Measurements from ENCODE around the gene GLRX. TPM values are rescaled to one million over a fixed set of nuclear protein-coding genes. Genes with fewer than 3 reads are reported as not detected.
"Not testable (repeated sequence)": the region's sequence is repeated elsewhere in the genome, so short reads cannot be mapped to it uniquely, and the experiment has no call there.

GLRX gene
- polyA plus RNA-seq, 1 of the 3 experiments (the other 2 are of a cell fraction) = 40.0 TPM

DNA sequence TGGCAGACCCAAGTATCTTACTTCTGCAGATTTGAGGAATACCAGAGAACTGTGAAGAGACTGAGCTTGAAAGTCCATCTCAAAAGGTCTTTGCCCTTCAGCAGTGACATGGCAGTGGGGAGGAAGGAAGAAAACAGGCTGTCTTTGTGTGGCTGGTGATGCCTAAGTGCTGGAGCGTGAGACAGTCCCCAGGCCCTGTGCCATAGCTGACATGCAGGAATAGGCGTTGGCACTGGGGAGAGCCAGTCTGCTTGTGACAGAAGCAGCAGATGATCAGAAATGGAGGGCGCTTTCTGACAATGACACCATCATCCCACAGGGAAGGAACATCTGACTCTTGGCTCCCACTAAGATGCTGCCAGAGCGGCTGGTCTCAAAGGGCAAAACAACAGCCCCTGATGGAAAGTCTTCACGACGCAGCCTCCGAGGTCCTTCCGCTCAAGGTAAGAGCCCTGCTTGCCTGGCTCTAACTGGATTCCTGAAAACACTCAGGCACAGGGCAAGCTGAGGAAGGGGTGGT is 15.5 kb upstream of the GLRX start:
- no peaks in the 10 kb centered on the region for H4K20me1 ChIP-seq (ENCODE audit: insufficient read depth)
- H3K9ac ChIP-seq = no peak overlapping the region
- no peak overlapping the region for H3K4me3 ChIP-seq (ENCODE audit: low read depth in 2 of 2, low read length in 1 of 2)
- H3K79me2 ChIP-seq (ENCODE audit: insufficient read depth) = no peaks in the 10 kb centered on the region
- WGBS (ENCODE audit: low lambda C conversion rate) = 98% methylated on average over 7 of the region's 8 CpGs
- H3F3A ChIP-seq (replicated peaks; ENCODE audit: insufficient read depth) = no peaks in the 10 kb centered on the region
- H3K27me3 ChIP-seq (ENCODE audit: insufficient read depth) = no peaks in the 10 kb centered on the region
- no peak for DNase-seq
- peaks cover 0 to 9% of the 10 kb centered on the region in 2 experiments; a peak in 1 of 4 replicates for H3K4me1 ChIP-seq (ENCODE audit: control insufficient read depth in 1 of 2, insufficient read depth in 2 of 2, low read depth in 1 of 2, low read length in 1 of 2)
- POLR2A ChIA-PET = no interaction called here
- H3K27ac ChIP-seq (ENCODE audit: low read depth in 2 of 2, low read length in 1 of 2) = no peak overlapping the region
- H2AFZ ChIP-seq (ENCODE audit: low read depth) = no peak overlapping the region
- H3K36me3 ChIP-seq (replicated peaks in 1 of 2; ENCODE audit: control insufficient read depth in 1 of 2, insufficient read depth in 2 of 2, low read length in 1 of 2) = no peaks in the 10 kb centered on the region
- no peaks in the 10 kb centered on the region for H3K9me2 ChIP-seq
- TF ChIP-seq SIN3A (IDR thresholded peaks at IDR 0.05; ENCODE audit: borderline replicate concordance, low read depth, low read length) (no peak), FOXM1 (IDR thresholded peaks at IDR 0.05; ENCODE audit: low read depth) (no peak), GABPA (IDR thresholded peaks at IDR 0.05; ENCODE audit: low read depth) (no peak), TAF1 (IDR thresholded peaks at IDR 0.05; ENCODE audit: borderline replicate concordance, low read depth, low read length) (no peak), FOSL2 (IDR thresholded peaks at IDR 0.05; ENCODE audit: borderline replicate concordance, low read depth) (no peak), YY1 (IDR thresholded peaks at IDR 0.05; ENCODE audit: low read depth) (no peak), MXI1 (IDR thresholded peaks at IDR 0.05; ENCODE audit: low read depth, low read length) (no peak), POLR2AphosphoS5 (IDR thresholded peaks at IDR 0.05; ENCODE audit: low read depth, low read length) (no peak), CHD2 (IDR thresholded peaks at IDR 0.05; ENCODE audit: low read length, partially characterized antibody) (no peak), ELF1 (IDR thresholded peaks at IDR 0.05) (no peak), TEAD4 (IDR thresholded peaks at IDR 0.05; ENCODE audit: borderline replicate concordance, insufficient read depth) (no peak)
- TF ChIP-seq, protein P1, sequence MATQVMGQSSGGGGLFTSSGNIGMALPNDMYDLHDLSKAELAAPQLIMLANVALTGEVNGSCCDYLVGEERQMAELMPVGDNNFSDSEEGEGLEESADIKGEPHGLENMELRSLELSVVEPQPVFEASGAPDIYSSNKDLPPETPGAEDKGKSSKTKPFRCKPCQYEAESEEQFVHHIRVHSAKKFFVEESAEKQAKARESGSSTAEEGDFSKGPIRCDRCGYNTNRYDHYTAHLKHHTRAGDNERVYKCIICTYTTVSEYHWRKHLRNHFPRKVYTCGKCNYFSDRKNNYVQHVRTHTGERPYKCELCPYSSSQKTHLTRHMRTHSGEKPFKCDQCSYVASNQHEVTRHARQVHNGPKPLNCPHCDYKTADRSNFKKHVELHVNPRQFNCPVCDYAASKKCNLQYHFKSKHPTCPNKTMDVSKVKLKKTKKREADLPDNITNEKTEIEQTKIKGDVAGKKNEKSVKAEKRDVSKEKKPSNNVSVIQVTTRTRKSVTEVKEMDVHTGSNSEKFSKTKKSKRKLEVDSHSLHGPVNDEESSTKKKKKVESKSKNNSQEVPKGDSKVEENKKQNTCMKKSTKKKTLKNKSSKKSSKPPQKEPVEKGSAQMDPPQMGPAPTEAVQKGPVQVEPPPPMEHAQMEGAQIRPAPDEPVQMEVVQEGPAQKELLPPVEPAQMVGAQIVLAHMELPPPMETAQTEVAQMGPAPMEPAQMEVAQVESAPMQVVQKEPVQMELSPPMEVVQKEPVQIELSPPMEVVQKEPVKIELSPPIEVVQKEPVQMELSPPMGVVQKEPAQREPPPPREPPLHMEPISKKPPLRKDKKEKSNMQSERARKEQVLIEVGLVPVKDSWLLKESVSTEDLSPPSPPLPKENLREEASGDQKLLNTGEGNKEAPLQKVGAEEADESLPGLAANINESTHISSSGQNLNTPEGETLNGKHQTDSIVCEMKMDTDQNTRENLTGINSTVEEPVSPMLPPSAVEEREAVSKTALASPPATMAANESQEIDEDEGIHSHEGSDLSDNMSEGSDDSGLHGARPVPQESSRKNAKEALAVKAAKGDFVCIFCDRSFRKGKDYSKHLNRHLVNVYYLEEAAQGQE (IDR thresholded peaks at IDR 0.05; ENCODE audit: low read depth, low read length) = no peak
- TF ChIP-seq, protein P2, sequence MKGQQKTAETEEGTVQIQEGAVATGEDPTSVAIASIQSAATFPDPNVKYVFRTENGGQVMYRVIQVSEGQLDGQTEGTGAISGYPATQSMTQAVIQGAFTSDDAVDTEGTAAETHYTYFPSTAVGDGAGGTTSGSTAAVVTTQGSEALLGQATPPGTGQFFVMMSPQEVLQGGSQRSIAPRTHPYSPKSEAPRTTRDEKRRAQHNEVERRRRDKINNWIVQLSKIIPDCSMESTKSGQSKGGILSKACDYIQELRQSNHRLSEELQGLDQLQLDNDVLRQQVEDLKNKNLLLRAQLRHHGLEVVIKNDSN (IDR thresholded peaks at IDR 0.05; ENCODE audit: borderline replicate concordance, low read depth) = no peak
- H3K4me2 ChIP-seq = no peak overlapping the region
- CTCF ChIA-PET = interaction anchor here (1.0 to 3.1 kb wide), 4 partner anchors 9 to 174 kb away, joined by 3 to 17 read pairs (median 6); no protein-coding TSS in a partner anchor
- no peaks in the 10 kb centered on the region for H3K9me3 ChIP-seq

DNA sequence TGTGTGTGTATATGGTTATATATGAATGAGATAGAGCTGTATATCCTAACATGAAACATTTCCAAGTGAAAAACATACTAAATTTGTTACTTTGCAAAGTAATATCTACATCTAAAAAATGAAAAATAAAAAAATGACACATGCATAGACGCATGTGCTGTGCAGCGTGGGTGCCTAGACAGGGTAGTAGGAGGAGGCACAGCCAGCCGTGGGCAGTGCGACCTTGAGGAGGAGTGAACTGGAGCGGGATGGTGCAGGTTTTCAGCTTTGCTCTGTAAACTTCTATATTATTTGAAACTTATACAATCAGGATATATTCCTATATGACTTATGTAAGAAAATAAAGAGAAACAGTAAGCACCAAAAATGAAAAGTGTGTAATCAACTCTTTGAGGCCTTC is 15.0 kb upstream of the GLRX start:
- WGBS (ENCODE audit: low lambda C conversion rate) = 98% methylated on average over 5 of the region's 5 CpGs
- no peak overlapping the region for H3K27ac ChIP-seq (ENCODE audit: low read depth in 2 of 2, low read length in 1 of 2)
- no peak overlapping the region for H3K9ac ChIP-seq
- ChIA-PET POLR2A (no interaction called here), CTCF (interaction anchor here (1.6 to 3.1 kb wide), 2 partner anchors 56 to 173 kb away, joined by 4 to 17 read pairs; no protein-coding TSS in a partner anchor)
- no peaks in the 10 kb centered on the region for H4K20me1 ChIP-seq (ENCODE audit: insufficient read depth)
- no peak overlapping the region for H3K4me3 ChIP-seq (ENCODE audit: low read depth in 2 of 2, low read length in 1 of 2)
- H3K9me2 ChIP-seq = no peaks in the 10 kb centered on the region
- H3K4me1 ChIP-seq (ENCODE audit: control insufficient read depth in 1 of 2, insufficient read depth in 2 of 2, low read depth in 1 of 2, low read length in 1 of 2) = peaks cover 0 to 9% of the 10 kb centered on the region in 2 experiments; a peak in 1 of 4 replicates
- DNase-seq = no peak
- H3F3A ChIP-seq (replicated peaks; ENCODE audit: insufficient read depth) = no peaks in the 10 kb centered on the region
- H3K79me2 ChIP-seq (ENCODE audit: insufficient read depth) = no peaks in the 10 kb centered on the region
- TF ChIP-seq, protein P3, sequence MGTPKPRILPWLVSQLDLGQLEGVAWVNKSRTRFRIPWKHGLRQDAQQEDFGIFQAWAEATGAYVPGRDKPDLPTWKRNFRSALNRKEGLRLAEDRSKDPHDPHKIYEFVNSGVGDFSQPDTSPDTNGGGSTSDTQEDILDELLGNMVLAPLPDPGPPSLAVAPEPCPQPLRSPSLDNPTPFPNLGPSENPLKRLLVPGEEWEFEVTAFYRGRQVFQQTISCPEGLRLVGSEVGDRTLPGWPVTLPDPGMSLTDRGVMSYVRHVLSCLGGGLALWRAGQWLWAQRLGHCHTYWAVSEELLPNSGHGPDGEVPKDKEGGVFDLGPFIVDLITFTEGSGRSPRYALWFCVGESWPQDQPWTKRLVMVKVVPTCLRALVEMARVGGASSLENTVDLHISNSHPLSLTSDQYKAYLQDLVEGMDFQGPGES (IDR thresholded peaks at IDR 0.05; ENCODE audit: low read depth, low read length) = no peak
- TF ChIP-seq MEF2A (IDR thresholded peaks at IDR 0.05; ENCODE audit: borderline replicate concordance, low read depth) = no peak
- TF ChIP-seq FOXJ3 (CRISPR knock-in tag; IDR thresholded peaks at IDR 0.05) = no peak
- H3K36me3 ChIP-seq (replicated peaks in 1 of 2; ENCODE audit: control insufficient read depth in 1 of 2, insufficient read depth in 2 of 2, low read length in 1 of 2) = no peaks in the 10 kb centered on the region
- H3K27me3 ChIP-seq (ENCODE audit: insufficient read depth) = no peaks in the 10 kb centered on the region
- no peak overlapping the region for H3K4me2 ChIP-seq
- no peaks in the 10 kb centered on the region for H3K9me3 ChIP-seq
- no peak overlapping the region for H2AFZ ChIP-seq (ENCODE audit: low read depth)

DNA sequence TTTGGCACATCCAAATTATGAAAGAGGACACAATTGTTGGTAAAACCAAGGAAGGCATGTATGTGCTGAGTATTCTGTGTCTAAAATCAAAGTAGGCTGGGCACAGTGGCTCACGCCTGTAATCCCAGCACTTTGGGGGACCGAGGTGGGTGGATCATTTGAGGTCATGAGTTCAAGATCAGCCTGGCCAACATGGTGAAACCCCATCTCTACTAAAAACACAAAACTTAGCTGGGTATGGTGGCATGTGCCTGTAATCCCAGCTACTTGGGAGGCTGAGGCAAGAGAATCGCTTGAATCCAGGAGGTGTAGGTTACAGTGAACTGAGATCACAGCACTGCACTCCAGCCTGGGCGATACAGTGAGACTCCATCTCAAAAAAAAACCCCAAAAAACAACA is 14.4 kb upstream of the GLRX start:
- CTCF ChIA-PET = interaction anchor here (1.2 to 3.1 kb wide), 3 partner anchors 10 to 173 kb away, joined by 4 to 17 read pairs (median 5); no protein-coding TSS in a partner anchor
- H3K4me2 ChIP-seq = not testable (repeated sequence)

More for the DNA sequence above, 14.4 kb upstream of the GLRX start:
- WGBS (ENCODE audit: low lambda C conversion rate) = 85% methylated on average over 4 of the region's 4 CpGs
- H4K20me1 ChIP-seq (ENCODE audit: insufficient read depth); H3K27ac ChIP-seq (ENCODE audit: low read depth in 2 of 2, low read length in 1 of 2); H3K4me1 ChIP-seq (ENCODE audit: control insufficient read depth in 1 of 2, insufficient read depth in 2 of 2, low read depth in 1 of 2, low read length in 1 of 2); H3K4me3 ChIP-seq (ENCODE audit: low read depth in 2 of 2, low read length in 1 of 2); H3K27me3 ChIP-seq (ENCODE audit: insufficient read depth); H3F3A ChIP-seq (replicated peaks; ENCODE audit: insufficient read depth); H3K79me2 ChIP-seq (ENCODE audit: insufficient read depth); H3K9me3 ChIP-seq; H3K36me3 ChIP-seq (replicated peaks in 1 of 2; ENCODE audit: control insufficient read depth in 1 of 2, insufficient read depth in 2 of 2, low read length in 1 of 2); DNase-seq; H2AFZ ChIP-seq (ENCODE audit: low read depth); H3K9me2 ChIP-seq; POLR2A ChIA-PET; H3K9ac ChIP-seq: not testable (repeated sequence)

All from SK-N-SH (cell line).